ENCODE data around the gene MCM9.

GRCh38 chr6:118789954-118790353, 145.0 kb downstream of the MCM9 start:
- no peak for TF ChIP-seq POLR2A (IDR thresholded peaks at IDR 0.05)
- TF ChIP-seq, protein P1, sequence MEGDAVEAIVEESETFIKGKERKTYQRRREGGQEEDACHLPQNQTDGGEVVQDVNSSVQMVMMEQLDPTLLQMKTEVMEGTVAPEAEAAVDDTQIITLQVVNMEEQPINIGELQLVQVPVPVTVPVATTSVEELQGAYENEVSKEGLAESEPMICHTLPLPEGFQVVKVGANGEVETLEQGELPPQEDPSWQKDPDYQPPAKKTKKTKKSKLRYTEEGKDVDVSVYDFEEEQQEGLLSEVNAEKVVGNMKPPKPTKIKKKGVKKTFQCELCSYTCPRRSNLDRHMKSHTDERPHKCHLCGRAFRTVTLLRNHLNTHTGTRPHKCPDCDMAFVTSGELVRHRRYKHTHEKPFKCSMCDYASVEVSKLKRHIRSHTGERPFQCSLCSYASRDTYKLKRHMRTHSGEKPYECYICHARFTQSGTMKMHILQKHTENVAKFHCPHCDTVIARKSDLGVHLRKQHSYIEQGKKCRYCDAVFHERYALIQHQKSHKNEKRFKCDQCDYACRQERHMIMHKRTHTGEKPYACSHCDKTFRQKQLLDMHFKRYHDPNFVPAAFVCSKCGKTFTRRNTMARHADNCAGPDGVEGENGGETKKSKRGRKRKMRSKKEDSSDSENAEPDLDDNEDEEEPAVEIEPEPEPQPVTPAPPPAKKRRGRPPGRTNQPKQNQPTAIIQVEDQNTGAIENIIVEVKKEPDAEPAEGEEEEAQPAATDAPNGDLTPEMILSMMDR (IDR thresholded peaks at IDR 0.05), result no peak

Measured in Peyer's patch (tissue), 4 donors.